PC-3 (cell line): ENCODE results near the gene PXMP4.

ENCODE experiments used
- CTCF ChIP-seq: fragments of 300-600 bp; sonication (generic); conservative IDR thresholded peaks from 2 replicates; pipeline ENCODE4 v1.5.1; 2017; ENCODE audit warnings: antibody characterized with exemption, low read depth, mild to moderate bottlenecking, low read length
- EZH2 ChIP-seq: fragments of 300-600 bp; sonication (generic); IDR thresholded peaks from one replicate; pipeline ENCODE4 v1.6.1; 2017; ENCODE audit warnings: antibody characterized with exemption, mild to moderate bottlenecking, low read length; ENCODE audit not compliant: unreplicated experiment
- EZH2phosphoT487 ChIP-seq: fragments of 300-600 bp; sonication (generic); IDR thresholded peaks from 2 replicates; pipeline ENCODE4 v1.6.1; 2018; ENCODE audit warnings: mild to moderate bottlenecking, antibody characterized with exemption, low read length, borderline replicate concordance

GRCh38 chr20:33653900-33654596, 66.1 kb downstream of the PXMP4 start:
- no peak for TF ChIP-seq CTCF
- no peak for TF ChIP-seq EZH2
- TF ChIP-seq EZH2phosphoT487, result no peak
